Tibial artery (tissue), 4 donors: ENCODE data around the gene CTBP1.

ENCODE experiments used
- DNase-seq, 2 donors: peaks; one replicate each; pipeline ENCODE4 v3.0.0-alpha.2; 2019
- H3K27ac ChIP-seq, 2 donors: fragments of 200-600 bp; sonication (generic) in 1 of 2; 1 replicate in 1 of 2; 2 replicates in 1 of 2; pipeline ENCODE4 v1.5.1; 2018 to 2019; ENCODE audit warnings: mild to moderate bottlenecking in 1 of 2
- H3K27me3 ChIP-seq, 2 donors: fragments of 200-600 bp; sonication (generic) in 1 of 2; one replicate each; pipeline versions ENCODE4 v1.5.1 to v1.6.0; 2016 to 2019
- H3K36me3 ChIP-seq, 3 donors: fragments of 200-600 bp; sonication (generic) in 2 of 3; one replicate each; pipeline ENCODE4 v1.5.1; 2016 to 2019; ENCODE audit warnings: mild to moderate bottlenecking in 2 of 3
- H3K4me1 ChIP-seq, 4 donors: fragments of 200-600 bp; sonication (generic) in 2 of 4; 1 replicate in 3 of 4; 2 replicates in 1 of 4; pipeline ENCODE4 v1.5.1; 2016 to 2019
- H3K4me3 ChIP-seq, 2 donors: fragments of 200-600 bp; sonication (generic) in 1 of 2; 1 replicate in 1 of 2; 2 replicates in 1 of 2; pipeline ENCODE4 v1.5.1; 2018 to 2019; ENCODE audit warnings: mild to moderate bottlenecking in 2 of 2
- H3K9me3 ChIP-seq, 3 donors: fragments of 200-600 bp; sonication (generic) in 1 of 3; one replicate each; pipeline ENCODE4 v1.5.1; 2016 to 2019
- intact Hi-C: fragments of 100-400 bp; cut with DNase I; formaldehyde crosslinking; loops from one replicate; pipeline ENCODE4 v1.15.0; 2023; ENCODE audit warnings: low total_unique reads
- TF ChIP-seq, protein P1 (sequence below), 2 experiments: fragments of 200-600 bp in 1 of 2; fragments of 450-650 bp in 1 of 2; IDR thresholded peaks; one replicate each; pipeline ENCODE4 v1.5.1; 2017 to 2019; ENCODE audit warnings: antibody characterized with exemption in 2 of 2, mild to moderate bottlenecking in 1 of 2, moderate library complexity in 1 of 2

The CTBP1 gene

DNA sequence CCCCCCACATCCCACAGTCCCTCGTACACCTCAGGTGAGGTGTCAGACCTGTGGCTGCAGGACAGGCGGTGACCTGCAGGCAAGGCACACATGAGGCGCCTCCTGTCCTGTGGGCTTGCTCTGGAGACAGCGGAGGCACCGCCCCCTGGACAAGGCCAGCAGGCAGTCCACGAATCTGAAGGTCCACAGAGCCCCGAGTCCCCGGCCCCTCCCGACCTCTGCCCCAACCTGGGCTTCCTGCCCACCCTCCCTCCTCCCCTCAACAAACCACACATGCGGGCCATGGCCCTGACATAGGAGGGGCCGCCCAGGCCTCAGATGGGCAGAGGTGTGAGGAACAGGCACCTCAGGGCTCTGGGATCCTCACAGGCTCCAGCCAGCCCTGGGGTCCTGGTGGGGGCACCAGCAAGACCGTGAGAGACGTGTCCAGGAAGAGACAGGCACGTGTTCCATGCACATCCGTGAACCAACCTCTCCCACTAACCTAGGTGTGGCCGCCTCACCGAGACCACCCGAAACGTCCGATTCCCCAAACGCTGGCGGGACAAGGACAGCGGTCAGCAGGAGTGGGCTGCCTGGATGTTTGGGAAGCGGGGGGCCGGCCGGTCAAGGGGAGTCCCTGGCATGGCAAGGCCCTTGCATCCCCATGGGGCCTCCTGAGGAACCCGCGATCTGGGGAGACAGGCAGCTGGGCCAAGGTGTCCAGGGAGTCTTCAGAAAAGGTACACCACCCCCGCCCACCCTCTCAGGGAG, 25.8 kb downstream of the CTBP1 start:
- Histone ChIP-seq H3K9me3 (no peaks in the 10 kb centered on the region), H3K36me3 (peaks cover 61 to 93% (median 73%) of the 10 kb centered on the region in 3 donors), H3K27me3 (no peaks in the 10 kb centered on the region), H3K27ac (no peak overlapping the region), H3K4me1 (peaks cover 0 to 6% (median 3%) of the 10 kb centered on the region in 4 donors), H3K4me3 (no peak overlapping the region)
- intact Hi-C loops: no loop called here
- TF ChIP-seq, protein P1, sequence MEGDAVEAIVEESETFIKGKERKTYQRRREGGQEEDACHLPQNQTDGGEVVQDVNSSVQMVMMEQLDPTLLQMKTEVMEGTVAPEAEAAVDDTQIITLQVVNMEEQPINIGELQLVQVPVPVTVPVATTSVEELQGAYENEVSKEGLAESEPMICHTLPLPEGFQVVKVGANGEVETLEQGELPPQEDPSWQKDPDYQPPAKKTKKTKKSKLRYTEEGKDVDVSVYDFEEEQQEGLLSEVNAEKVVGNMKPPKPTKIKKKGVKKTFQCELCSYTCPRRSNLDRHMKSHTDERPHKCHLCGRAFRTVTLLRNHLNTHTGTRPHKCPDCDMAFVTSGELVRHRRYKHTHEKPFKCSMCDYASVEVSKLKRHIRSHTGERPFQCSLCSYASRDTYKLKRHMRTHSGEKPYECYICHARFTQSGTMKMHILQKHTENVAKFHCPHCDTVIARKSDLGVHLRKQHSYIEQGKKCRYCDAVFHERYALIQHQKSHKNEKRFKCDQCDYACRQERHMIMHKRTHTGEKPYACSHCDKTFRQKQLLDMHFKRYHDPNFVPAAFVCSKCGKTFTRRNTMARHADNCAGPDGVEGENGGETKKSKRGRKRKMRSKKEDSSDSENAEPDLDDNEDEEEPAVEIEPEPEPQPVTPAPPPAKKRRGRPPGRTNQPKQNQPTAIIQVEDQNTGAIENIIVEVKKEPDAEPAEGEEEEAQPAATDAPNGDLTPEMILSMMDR (IDR thresholded peaks at IDR 0.05): no peak
- DNase-seq: no peak

DNA sequence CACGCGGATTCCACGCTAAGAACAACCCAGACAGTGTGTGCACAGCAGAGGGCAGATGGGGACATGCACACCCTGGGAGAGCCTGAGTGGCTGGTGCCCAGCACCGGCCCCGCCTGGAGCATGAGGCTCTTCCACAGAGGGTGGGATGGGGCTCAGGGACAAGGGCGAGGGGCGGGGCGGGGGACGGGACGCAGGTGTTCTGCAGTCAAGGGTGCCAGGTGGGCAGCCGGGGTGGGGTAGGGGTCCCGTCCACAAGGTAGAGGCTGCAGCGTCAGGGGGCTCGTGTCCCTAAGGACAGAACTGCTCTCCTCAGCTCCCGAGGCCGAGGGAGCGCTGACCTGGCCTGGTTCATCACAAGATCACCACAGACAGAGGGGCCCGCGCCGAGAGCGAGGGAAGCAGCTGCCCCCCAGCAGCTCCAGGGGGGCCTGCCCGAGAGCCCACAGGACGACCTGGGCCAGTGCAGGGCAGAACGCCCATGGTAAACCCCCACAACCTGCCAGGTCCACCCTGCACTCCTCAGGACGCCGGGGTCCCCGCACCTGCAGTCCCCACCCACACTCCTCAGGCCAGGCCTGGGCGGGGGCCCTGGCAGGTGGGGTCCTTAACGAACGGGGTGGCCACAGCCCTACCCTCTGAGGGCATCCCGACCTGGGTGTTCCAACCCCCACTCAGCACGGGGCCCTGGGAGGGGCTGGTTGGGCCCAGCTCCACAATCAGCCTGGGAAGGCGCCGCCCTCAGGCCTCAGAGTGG, 26.7 kb downstream of the CTBP1 start:
- H3K27ac ChIP-seq: no peak overlapping the region
- no peak for DNase-seq
- H3K4me1 ChIP-seq: peaks cover 0 to 6% (median 3%) of the 10 kb centered on the region in 4 donors
- H3K9me3 ChIP-seq: no peaks in the 10 kb centered on the region
- intact Hi-C loops: no loop called here
- no peak overlapping the region for H3K4me3 ChIP-seq
- H3K27me3 ChIP-seq: no peaks in the 10 kb centered on the region
- peaks cover 54 to 89% (median 67%) of the 10 kb centered on the region in 3 donors for H3K36me3 ChIP-seq
- TF ChIP-seq, protein P1 (IDR thresholded peaks at IDR 0.05): no peak

- intact Hi-C loops: no loop called here
- no peaks in the 10 kb centered on the region for H3K9me3 ChIP-seq
- peaks cover 0 to 6% (median 2%) of the 10 kb centered on the region in 4 donors for H3K4me1 ChIP-seq
- peaks cover 47 to 89% (median 63%) of the 10 kb centered on the region in 3 donors for H3K36me3 ChIP-seq
- no peak overlapping the region for H3K4me3 ChIP-seq
- no peak overlapping the region for H3K27ac ChIP-seq
- no peak for DNase-seq
- H3K27me3 ChIP-seq: no peaks in the 10 kb centered on the region
- TF ChIP-seq, protein P1 (IDR thresholded peaks at IDR 0.05): no peak
Measured at GRCh38 chr4:1221155-1221870, 27.6 kb downstream of the CTBP1 start.

- TF ChIP-seq, protein P1 (IDR thresholded peaks at IDR 0.05): no peak
- Histone ChIP-seq H3K27me3 (no peaks in the 10 kb centered on the region), H3K36me3 (peaks cover 45 to 89% (median 63%) of the 10 kb centered on the region in 3 donors), H3K9me3 (no peaks in the 10 kb centered on the region), H3K4me1 (no peaks in the 10 kb centered on the region), H3K4me3 (no peak overlapping the region), H3K27ac (no peak overlapping the region)
- intact Hi-C loops: no loop called here
- no peak for DNase-seq
Measured at GRCh38 chr4:1220566-1220965, 28.4 kb downstream of the CTBP1 start.

- Histone ChIP-seq H3K4me1 (no peaks in the 10 kb centered on the region), H3K36me3 (peaks cover 45 to 89% (median 63%) of the 10 kb centered on the region in 3 donors), H3K27ac (no peak overlapping the region), H3K4me3 (no peak overlapping the region), H3K9me3 (no peaks in the 10 kb centered on the region), H3K27me3 (no peaks in the 10 kb centered on the region)
- TF ChIP-seq, protein P1 (IDR thresholded peaks at IDR 0.05): no peak
- intact Hi-C loops: no loop called here
- DNase-seq: no peak
Measured at GRCh38 chr4:1219566-1219950, 29.4 kb downstream of the CTBP1 start.
